Naive thymus-derived CD4-positive, alpha-beta T cell (primary cell): ENCODE results near the gene TPST1. TPM values are rescaled to one million over a fixed set of nuclear protein-coding genes. Genes with fewer than 3 reads are reported as not detected.

Source experiments
- ATAC-seq: fragments of 150-1000 bp; cut with Tn5 transposase; 2 replicates; pipeline ENCODE4 v1.10.0; 2021; ENCODE audit warnings: mild to moderate bottlenecking, moderate library complexity
- CTCF ChIA-PET: fragments of 350-600 bp; sonication (Branson Sonifier 250); formaldehyde crosslinking; loops from one replicate; lab custom pipeline; 2021; ENCODE audit warnings: antibody characterized with exemption; lab: Charles Lee
- POLR2A ChIA-PET: fragments of 350-600 bp; sonication (Branson Sonifier 250); formaldehyde crosslinking; loops from one replicate; lab custom pipeline; 2021; ENCODE audit warnings: antibody characterized with exemption, inconsistent platforms; lab: Charles Lee
- DNase-seq, 9 donors: peaks; one replicate each; pipeline versions ENCODE4 v3.0.0 to v3.0.0-alpha.2; 2020 to 2022; ENCODE audit warnings: mixed read lengths in 1 of 9
- H3K27ac ChIP-seq: one replicate; pipeline ENCODE4 v1.7.0; 2013; ENCODE audit warnings: mild to moderate bottlenecking, low read depth, low read length, moderate library complexity
- H3K27me3 ChIP-seq, 2 donors: one replicate each; pipeline ENCODE4 v1.7.0; 2013; ENCODE audit warnings: low read length in 2 of 2, mild to moderate bottlenecking in 2 of 2, moderate library complexity in 2 of 2; ENCODE audit not compliant: control insufficient read depth in 2 of 2, insufficient read depth in 2 of 2
- H3K36me3 ChIP-seq, 3 experiments: 1 replicate in 2 of 3; 2 replicates in 1 of 3; pipeline ENCODE4 v1.7.0; 2013; ENCODE audit warnings: low read length in 3 of 3, mild to moderate bottlenecking in 3 of 3, moderate library complexity in 1 of 3; ENCODE audit not compliant: insufficient read depth in 3 of 3, control insufficient read depth in 2 of 3
- H3K4me1 ChIP-seq, 2 donors: one replicate each; pipeline ENCODE4 v1.7.0; 2013; ENCODE audit warnings: low read length in 2 of 2, mild to moderate bottlenecking in 2 of 2, moderate library complexity in 1 of 2; ENCODE audit not compliant: control insufficient read depth in 2 of 2, insufficient read depth in 2 of 2
- H3K4me3 ChIP-seq: 2 replicates; pipeline ENCODE4 v1.7.0; 2013; ENCODE audit warnings: mild to moderate bottlenecking, low read length
- H3K9me3 ChIP-seq, 3 experiments: 1 replicate in 2 of 3; 2 replicates in 1 of 3; pipeline ENCODE4 v1.7.0; 2013; ENCODE audit warnings: low read length in 3 of 3; ENCODE audit not compliant: control insufficient read depth in 2 of 3
- H3K27ac Mint-ChIP-seq, 9 donors: one replicate each; pipeline ENCODE4 v1.8.0; 2020 to 2022; ENCODE audit warnings: mixed read lengths in 9 of 9, mild to moderate bottlenecking in 8 of 9, moderate library complexity in 5 of 9, inconsistent platforms in 2 of 9
- H3K27me3 Mint-ChIP-seq, 5 donors: one replicate each; pipeline ENCODE4 v1.8.0; 2021 to 2022; ENCODE audit warnings: mixed read lengths in 5 of 5, mild to moderate bottlenecking in 1 of 5
- H3K36me3 Mint-ChIP-seq, 5 donors: one replicate each; pipeline ENCODE4 v1.8.0; 2020 to 2022; ENCODE audit warnings: mixed read lengths in 5 of 5, mild to moderate bottlenecking in 3 of 5, inconsistent platforms in 1 of 5
- H3K4me1 Mint-ChIP-seq, 7 donors: one replicate each; pipeline ENCODE4 v1.8.0; 2020 to 2022; ENCODE audit warnings: mixed read lengths in 7 of 7, mild to moderate bottlenecking in 3 of 7, inconsistent platforms in 1 of 7
- H3K4me3 Mint-ChIP-seq, 10 donors: one replicate each; pipeline ENCODE4 v1.8.0; 2020 to 2022; ENCODE audit warnings: mild to moderate bottlenecking in 10 of 10, mixed read lengths in 10 of 10, moderate library complexity in 6 of 10, inconsistent platforms in 2 of 10
- H3K9me3 Mint-ChIP-seq, 11 donors: one replicate each; pipeline ENCODE4 v1.8.0; 2020 to 2022; ENCODE audit warnings: mixed read lengths in 11 of 11, mild to moderate bottlenecking in 4 of 11, inconsistent platforms in 1 of 11, moderate library complexity in 1 of 11
- intact Hi-C, 2 donors: fragments of 100-400 bp; cut with micrococcal nuclease; formaldehyde crosslinking; loops; one replicate each; pipeline ENCODE4 v1.15.1; 2023
- polyA plus RNA-seq, 2 donors: library from polyadenylated mRNA; unstranded; fragments of 300-500 nt; fragmentation: Illumina TruSeq; gene quantifications; one replicate each; pipeline ENCODE4 v1.2.3, GENCODE V29; 2021
- total RNA-seq, 6 experiments: library from RNA in 5 of 6; stranded (reverse) in 5 of 6; gene quantifications; 1 replicate in 5 of 6; 2 replicates in 1 of 6; pipeline ENCODE4 v1.2.3 and lab custom pipeline; 2021 to 2026

Gene TPST1
- total and polyA plus RNA-seq, 7 experiments from 2014 or later: 0.70 to 5.5 (median 2.7) TPM

DNA sequence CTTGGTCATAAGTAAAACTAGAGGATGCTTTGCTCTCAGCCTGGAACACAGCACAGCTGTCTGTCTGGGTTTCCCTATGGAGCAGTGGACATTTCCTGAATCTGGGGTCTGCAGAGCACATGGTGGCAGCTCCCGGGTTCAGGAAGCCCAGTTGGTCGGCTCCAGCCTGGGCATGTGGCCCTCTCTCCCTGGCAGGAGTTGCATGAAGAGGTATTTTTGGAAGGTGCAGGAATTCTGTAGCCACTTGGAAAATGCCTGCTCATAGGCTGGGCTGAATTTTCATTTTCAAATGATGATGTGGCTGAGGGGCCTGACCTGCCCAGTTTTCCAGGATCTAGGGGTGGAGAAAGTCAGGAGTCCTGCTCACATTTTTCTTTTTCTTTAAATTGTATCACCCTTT, 6.7 kb upstream of the TPST1 start:
- Histone ChIP-seq H3K27ac (no peak overlapping the region), H3K4me3 (no peak overlapping the region), H3K9me3 (no peaks in the 10 kb centered on the region), H3K36me3 (no peaks in the 10 kb centered on the region), H3K4me1 (no peaks in the 10 kb centered on the region), H3K27me3 (no peaks in the 10 kb centered on the region)
- Mint-ChIP-seq H3K36me3 (no peaks in the 10 kb centered on the region), H3K27me3 (peaks cover 0 to 15% (median 6%) of the 10 kb centered on the region in 5 donors), H3K4me1 (peaks cover 0 to 15% (median 9%) of the 10 kb centered on the region in 7 donors), H3K27ac (no peak overlapping the region), H3K4me3 (no peak overlapping the region), H3K9me3 (no peaks in the 10 kb centered on the region)
- ATAC-seq (no peak), DNase-seq (no peak)
- intact Hi-C loops: no loop called here
- CTCF ChIA-PET: no interaction called here
- POLR2A ChIA-PET: no interaction called here

DNA sequence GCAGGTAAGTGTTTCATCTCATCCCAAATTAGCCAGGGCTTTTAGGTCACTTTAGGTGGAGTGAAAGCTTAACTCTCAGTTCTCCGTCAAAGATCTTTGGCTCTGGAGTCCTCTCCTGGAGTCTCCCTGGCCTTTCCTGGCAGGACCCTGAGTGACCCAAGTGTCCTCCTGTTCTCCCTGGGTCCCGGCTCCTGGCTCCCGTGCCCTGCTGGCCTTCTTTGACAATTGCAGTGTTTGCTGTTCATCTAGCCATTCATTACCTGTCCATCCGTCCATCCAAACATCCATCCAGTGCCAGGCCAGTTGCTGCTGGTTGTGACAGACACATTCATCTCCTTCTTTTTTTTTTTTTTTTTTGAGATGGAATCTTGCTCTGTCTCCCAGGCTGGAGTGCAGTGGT, 6.2 kb upstream of the TPST1 start:
- Histone ChIP-seq H3K4me3 (no peak overlapping the region), H3K27ac (no peak overlapping the region), H3K36me3 (no peaks in the 10 kb centered on the region), H3K27me3 (no peaks in the 10 kb centered on the region), H3K9me3 (no peaks in the 10 kb centered on the region), H3K4me1 (no peaks in the 10 kb centered on the region)
- no peaks in the 10 kb centered on the region for H3K36me3 Mint-ChIP-seq
- peaks cover 0 to 16% (median 6%) of the 10 kb centered on the region in 5 donors for H3K27me3 Mint-ChIP-seq
- ATAC-seq (no peak), DNase-seq (no peak)
- intact Hi-C loops: no loop called here
- no peaks in the 10 kb centered on the region for H3K9me3 Mint-ChIP-seq
- ChIA-PET POLR2A (no interaction called here), CTCF (no interaction called here)
- peaks cover 0 to 12% (median 9%) of the 10 kb centered on the region in 7 donors for H3K4me1 Mint-ChIP-seq
- no peak overlapping the region for H3K27ac Mint-ChIP-seq
- H3K4me3 Mint-ChIP-seq: no peak overlapping the region

DNA sequence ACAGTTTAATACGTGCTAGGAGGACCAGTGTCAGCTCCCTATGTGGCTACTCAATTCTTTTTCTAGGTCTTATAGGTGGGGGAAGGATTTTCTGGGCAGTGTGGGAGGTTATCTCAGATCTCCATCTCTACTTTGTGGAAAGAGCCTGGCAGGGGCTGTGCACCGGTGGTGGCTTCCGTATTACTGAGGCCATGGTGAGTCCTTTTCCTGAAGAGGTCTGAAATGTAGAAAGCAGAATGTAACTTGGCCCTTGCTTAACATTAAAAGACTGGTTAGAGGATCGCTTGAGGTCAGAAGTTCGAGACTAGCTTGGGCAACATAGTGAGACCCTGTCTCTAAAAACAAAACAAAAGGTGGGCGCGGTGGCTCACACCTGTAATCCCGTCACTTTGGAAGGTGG, 2.7 kb upstream of the TPST1 start:
- ChIA-PET POLR2A (no interaction called here), CTCF (no interaction called here)
- Histone ChIP-seq H3K27ac (no peak overlapping the region), H3K27me3 (no peaks in the 10 kb centered on the region), H3K9me3 (no peaks in the 10 kb centered on the region), H3K4me1 (peaks cover 0 to 24% of the 10 kb centered on the region in 2 donors), H3K36me3 (peaks cover 0 to 6% (median 0%) of the 10 kb centered on the region in 3 experiments), H3K4me3 (no peak overlapping the region)
- H3K27me3 Mint-ChIP-seq: peaks cover 0 to 39% (median 12%) of the 10 kb centered on the region in 5 donors
- H3K4me3 Mint-ChIP-seq: peak overlapping the region in 6 of 10 donors; percentile 7 to 58 (median 30)
- intact Hi-C loops: loop anchor here (10.0 kb wide), 3 partner anchors 88 to 448 kb away; partner anchors contain the start of genes CRCP (in 1 of the 2) and GUSB (in 1 of the 2)
- DNase-seq (no peak), ATAC-seq (no peak)
- no peaks in the 10 kb centered on the region for H3K9me3 Mint-ChIP-seq
- peak overlapping the region in 1 of 9 donors; percentile 42 for H3K27ac Mint-ChIP-seq
- H3K36me3 Mint-ChIP-seq: no peaks in the 10 kb centered on the region
- peaks cover 14 to 35% (median 32%) of the 10 kb centered on the region in 7 donors for H3K4me1 Mint-ChIP-seq

GRCh38 chr7:66205741-66206090, 582 bp downstream of the TPST1 start:
- peaks cover 0 to 48% (median 6%) of the 10 kb centered on the region in 5 donors for H3K27me3 Mint-ChIP-seq
- Histone ChIP-seq H3K4me3 (peak overlapping the region; percentile 49), H3K9me3 (no peaks in the 10 kb centered on the region), H3K4me1 (peaks cover 0 to 30% of the 10 kb centered on the region in 2 donors), H3K27ac (peak overlapping the region; percentile 60), H3K27me3 (no peaks in the 10 kb centered on the region), H3K36me3 (peaks cover 0 to 6% (median 0%) of the 10 kb centered on the region in 3 experiments)
- DNase-seq: peak in 2 of 9 donors; percentile 9 to 15
- no peak for ATAC-seq
- CTCF ChIA-PET: interaction anchor here (1.4 kb wide), 1 partner anchor 9 kb away, joined by 3 read pairs; no protein-coding TSS in a partner anchor
- peaks cover 0 to 4% (median 0%) of the 10 kb centered on the region in 11 donors for H3K9me3 Mint-ChIP-seq
- peak overlapping the region in 8 of 9 donors; percentile 66 to 91 (median 83) for H3K27ac Mint-ChIP-seq
- H3K4me1 Mint-ChIP-seq: peaks cover 28 to 64% (median 46%) of the 10 kb centered on the region in 7 donors
- POLR2A ChIA-PET: interaction anchor here (0.6 kb wide), 1 partner anchor 224 kb away, joined by 4 read pairs; no protein-coding TSS in a partner anchor
- H3K4me3 Mint-ChIP-seq: peak overlapping the region; percentile 90 to 98 (median 92)
- intact Hi-C loops: loop anchor here (1.0 to 10.0 kb wide), 10 partner anchors 91 to 1893 kb away; partner anchors contain the start of genes CRCP (in 2 of the 2), GUSB (in 2 of the 2), SBDS (in 1 of the 2) and TYW1 (in 1 of the 2)
- no peaks in the 10 kb centered on the region for H3K36me3 Mint-ChIP-seq

- ATAC-seq (no peak), DNase-seq (no peak)
- Histone ChIP-seq H3K27ac (no peak overlapping the region), H3K4me3 (peak overlapping the region; percentile 49), H3K9me3 (no peaks in the 10 kb centered on the region), H3K36me3 (peaks cover 0 to 6% (median 0%) of the 10 kb centered on the region in 3 experiments), H3K27me3 (no peaks in the 10 kb centered on the region), H3K4me1 (peaks cover 0 to 30% of the 10 kb centered on the region in 2 donors)
- intact Hi-C loops: loop anchor here (5.0 to 10.0 kb wide), 6 partner anchors 92 to 1894 kb away; partner anchors contain the start of genes CRCP (in 1 of the 2), GUSB (in 1 of the 2), SBDS (in 1 of the 2) and TYW1 (in 1 of the 2)
- H3K27ac Mint-ChIP-seq: peak overlapping the region; percentile 12 to 91 (median 83)
- H3K4me1 Mint-ChIP-seq: peaks cover 28 to 64% (median 46%) of the 10 kb centered on the region in 7 donors
- peaks cover 0 to 48% (median 6%) of the 10 kb centered on the region in 5 donors for H3K27me3 Mint-ChIP-seq
- no peaks in the 10 kb centered on the region for H3K36me3 Mint-ChIP-seq
- ChIA-PET POLR2A (interaction anchor here (0.6 to 0.9 kb wide), 2 partner anchors 225 to 287 kb away, joined by 3 to 4 read pairs; no protein-coding TSS in a partner anchor), CTCF (interaction anchor here (1.4 kb wide), 1 partner anchor 8 kb away, joined by 3 read pairs; no protein-coding TSS in a partner anchor)
- peak overlapping the region; percentile 90 to 98 (median 92) for H3K4me3 Mint-ChIP-seq
- H3K9me3 Mint-ChIP-seq: peaks cover 0 to 4% (median 0%) of the 10 kb centered on the region in 11 donors
Observed at GRCh38 chr7:66206119-66206933, 1.2 kb downstream of the TPST1 start.

DNA sequence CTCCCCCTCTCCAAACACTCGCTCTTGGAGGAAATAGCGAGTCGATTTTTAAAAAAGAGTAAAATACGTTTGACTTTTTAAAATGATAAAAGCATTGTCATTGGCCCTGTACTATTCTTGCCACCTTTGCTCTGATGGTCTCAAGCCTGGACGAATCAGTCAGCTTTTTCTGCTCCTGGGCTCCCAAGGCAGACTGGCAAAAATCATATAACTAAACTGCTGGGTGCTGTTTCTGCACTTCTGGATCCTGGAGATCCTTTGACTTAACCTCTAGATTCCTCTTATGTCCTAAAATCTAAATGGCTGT, 1.8 kb downstream of the TPST1 start:
- CTCF ChIA-PET: no interaction called here
- peak overlapping the region in 5 of 9 donors; percentile 11 to 80 (median 57) for H3K27ac Mint-ChIP-seq
- intact Hi-C loops: loop anchor here (5.0 to 10.0 kb wide), 6 partner anchors 92 to 1895 kb away; partner anchors contain the start of genes CRCP (in 1 of the 2), GUSB (in 1 of the 2), SBDS (in 1 of the 2) and TYW1 (in 1 of the 2)

More for the DNA sequence above, 1.8 kb downstream of the TPST1 start:
- H3K27ac ChIP-seq: no peak overlapping the region
- peaks cover 28 to 64% (median 46%) of the 10 kb centered on the region in 7 donors for H3K4me1 Mint-ChIP-seq
- no peaks in the 10 kb centered on the region for H3K27me3 ChIP-seq
- no peaks in the 10 kb centered on the region for H3K9me3 ChIP-seq
- H3K36me3 Mint-ChIP-seq: no peaks in the 10 kb centered on the region
- DNase-seq: no peak
- no peak for ATAC-seq
- H3K36me3 ChIP-seq: peaks cover 0 to 6% (median 0%) of the 10 kb centered on the region in 3 experiments
- POLR2A ChIA-PET: interaction anchor here (0.9 kb wide), 1 partner anchor 286 kb away, joined by 3 read pairs; no protein-coding TSS in a partner anchor
- H3K4me1 ChIP-seq: peaks cover 0 to 30% of the 10 kb centered on the region in 2 donors
- H3K9me3 Mint-ChIP-seq: peaks cover 0 to 4% (median 0%) of the 10 kb centered on the region in 11 donors
- H3K4me3 Mint-ChIP-seq: peak overlapping the region; percentile 23 to 98 (median 92)
- H3K27me3 Mint-ChIP-seq: peaks cover 0 to 50% (median 6%) of the 10 kb centered on the region in 5 donors
- H3K4me3 ChIP-seq: no peak overlapping the region
